Dermis microvascular lymphatic vessel endothelial cell (primary cell): Measurements from ENCODE around the gene CDC37. TPM values are rescaled to one million over a fixed set of nuclear protein-coding genes. Genes with fewer than 3 reads are reported as not detected.
"Not testable (repeated sequence)": the region's sequence is repeated elsewhere in the genome, so short reads cannot be mapped to it uniquely, and the experiment has no call there.

ENCODE experiments used
- DNase-seq, 2 donors: peaks; one replicate each; pipeline versions ENCODE4 v3.0.0 to v3.0.0-alpha.2; 2010; ENCODE audit warnings: low read depth in 2 of 2
- total RNA-seq: library from RNA; depleted of rRNA; stranded (reverse); fragments of >200 nt; gene quantifications from 2 replicates; pipeline ENCODE4 v1.2.1, GENCODE V29; 2014

The CDC37 gene
- total RNA-seq, 1 donor from 2014 or later: 219 TPM

- DNase-seq: no peak
Measured at GRCh38 chr19:10395003-10395402, 8.3 kb downstream of the CDC37 start.

GRCh38 chr19:10393137-10393536 lies 10.2 kb downstream of the CDC37 start:
- DNase-seq: no peak

GRCh38 chr19:10392120-10392519 lies 11.2 kb downstream of the CDC37 start:
- DNase-seq: no peak

GRCh38 chr19:10390652-10391286 lies 12.6 kb downstream of the CDC37 start:
- peak; percentile 71 to 81 for DNase-seq

GRCh38 chr19:10389863-10390262 lies 13.5 kb downstream of the CDC37 start:
- DNase-seq: peak in 1 of 2 donors; percentile 26

- DNase-seq: peak; percentile 75 to 81
Measured at GRCh38 chr19:10388957-10389356, 14.4 kb downstream of the CDC37 start.

GRCh38 chr19:10384580-10384979 lies 18.8 kb downstream of the CDC37 start:
- DNase-seq: no peak

GRCh38 chr19:10383223-10383499 lies 20.2 kb downstream of the CDC37 start:
- not testable (repeated sequence) for DNase-seq

- DNase-seq: peak; percentile 97 to 99
Measured at GRCh38 chr19:10380313-10381102, 22.8 kb downstream of the CDC37 start, which contains the start of gene TYK2. TSS of gene TYK2 (minus strand) at chr19:10380572. CDS start at chr19:10378406, 2,166 bp downstream.

- DNase-seq: no peak
Measured at GRCh38 chr19:10379880-10380312, 23.4 kb downstream of the CDC37 start.

- DNase-seq: no peak
Measured at GRCh38 chr19:10378124-10378523, 25.2 kb downstream of the CDC37 start.

GRCh38 chr19:10377140-10377640 lies 26.2 kb downstream of the CDC37 start:
- DNase-seq: not testable (repeated sequence)

- no peak for DNase-seq
Measured at GRCh38 chr19:10374931-10375330, 28.4 kb downstream of the CDC37 start.

GRCh38 chr19:10372690-10373089 lies 30.7 kb downstream of the CDC37 start:
- DNase-seq: no peak

- no peak for DNase-seq
Measured at GRCh38 chr19:10368101-10368803, 35.1 kb downstream of the CDC37 start.

- not testable (repeated sequence) for DNase-seq
Measured at GRCh38 chr19:10366950-10367512, 36.3 kb downstream of the CDC37 start.

GRCh38 chr19:10365518-10365917 lies 37.8 kb downstream of the CDC37 start:
- DNase-seq: no peak

- no peak for DNase-seq
Measured at GRCh38 chr19:10364644-10365043, 38.7 kb downstream of the CDC37 start.

- DNase-seq: no peak
Measured at GRCh38 chr19:10363789-10364281, 39.5 kb downstream of the CDC37 start.

GRCh38 chr19:10362259-10362658 lies 41.1 kb downstream of the CDC37 start:
- no peak for DNase-seq

- DNase-seq: no peak
Measured at GRCh38 chr19:10361569-10362011, 41.8 kb downstream of the CDC37 start.

- DNase-seq: no peak
Measured at GRCh38 chr19:10356431-10356830, 46.9 kb downstream of the CDC37 start.
